IMR-90 (cell line): ENCODE measurements around the gene BRF1. TPM values are rescaled to one million over a fixed set of nuclear protein-coding genes. Genes with fewer than 3 reads are reported as not detected.

Source experiments
- ATAC-seq: fragments of 200-7000 bp; cut with Tn5 transposase; 2 replicates; pipeline ENCODE4 v1.9.1; 2020; ENCODE audit warnings: low read depth, mild to moderate bottlenecking, moderate library complexity
- BruUV-seq: library from RNA; stranded (reverse); fragments of 400-500 nt; replicated peaks from 2 replicates; lab custom pipeline; 2021; lab: Mats Ljungman, UMichigan
- CTCF ChIA-PET: fragments of 300-600 bp; formaldehyde crosslinking; extraction: SDS; loops from one replicate; lab custom pipeline; 2021; ENCODE audit warnings: antibody characterized with exemption; lab: Yijun Ruan, JAX
- POLR2A ChIA-PET: fragments of 300-600 bp; sonication (Branson Sonifier 250); formaldehyde crosslinking; loops from one replicate; lab custom pipeline; 2022; ENCODE audit warnings: antibody characterized with exemption; ENCODE audit not compliant: unreplicated experiment; lab: Charles Lee
- DNase-seq: peaks from one replicate; pipeline ENCODE4 v3.0.0; 2013
- H2AFZ ChIP-seq: replicated peaks from 2 replicates; pipeline ENCODE3; 2013; ENCODE audit warnings: low read length, mild to moderate bottlenecking; ENCODE audit not compliant: poor library complexity
- H2AK5ac ChIP-seq: 2 replicates; pipeline ENCODE4 v1.6.1; 2013; ENCODE audit warnings: low read depth, low read length, inconsistent platforms
- H2AK9ac ChIP-seq: replicated peaks from 2 replicates; pipeline ENCODE3; 2013; ENCODE audit warnings: mild to moderate bottlenecking, low read depth, low read length, moderate library complexity; ENCODE audit not compliant: poor library complexity
- H2BK120ac ChIP-seq: 2 replicates; pipeline ENCODE4 v1.6.1; 2013; ENCODE audit warnings: low read depth, low read length, inconsistent platforms
- H2BK15ac ChIP-seq: 3 replicates; pipeline ENCODE4 v1.6.1; 2013; ENCODE audit warnings: low read depth, low read length, inconsistent platforms
- H2BK20ac ChIP-seq: 2 replicates; pipeline ENCODE4 v1.6.1; 2013; ENCODE audit warnings: low read depth, mild to moderate bottlenecking, inconsistent platforms, low read length, moderate library complexity
- H2BK5ac ChIP-seq: 2 replicates; pipeline ENCODE4 v1.6.1; 2013; ENCODE audit warnings: mild to moderate bottlenecking, low read depth, low read length, inconsistent platforms; ENCODE audit not compliant: poor library complexity, severe bottlenecking
- H3K14ac ChIP-seq: replicated peaks from 2 replicates; pipeline ENCODE4 v1.6.1; 2013; ENCODE audit warnings: low read depth, low read length, inconsistent platforms
- H3K18ac ChIP-seq: 2 replicates; pipeline ENCODE4 v1.6.1; 2013; ENCODE audit warnings: low read depth, low read length, control low read depth
- H3K23ac ChIP-seq: 2 replicates; pipeline ENCODE4 v1.6.1; 2013; ENCODE audit warnings: low read depth, low read length, inconsistent platforms
- H3K27ac ChIP-seq: 2 replicates; pipeline ENCODE4 v1.5.1; 2013; ENCODE audit warnings: mild to moderate bottlenecking, control low read depth, low read length; ENCODE audit not compliant: insufficient read depth
- H3K27me3 ChIP-seq: 2 replicates; pipeline ENCODE4 v1.6.1; 2013; ENCODE audit warnings: low read length; ENCODE audit not compliant: control insufficient read depth, insufficient read depth
- H3K36me3 ChIP-seq: 2 replicates; pipeline ENCODE4 v1.6.1; 2013; ENCODE audit warnings: low read length, mixed read lengths; ENCODE audit not compliant: control insufficient read depth, insufficient read depth
- H3K4ac ChIP-seq: 2 replicates; pipeline ENCODE4 v1.6.1; 2013; ENCODE audit warnings: low read depth, low read length, inconsistent platforms
- H3K4me1 ChIP-seq: 2 replicates; pipeline ENCODE4 v1.6.1; 2013; ENCODE audit warnings: low read length, mixed read lengths; ENCODE audit not compliant: control insufficient read depth, insufficient read depth
- H3K4me2 ChIP-seq: 2 replicates; pipeline ENCODE4 v1.6.1; 2013; ENCODE audit warnings: low read depth, mild to moderate bottlenecking, control low read depth, low read length, moderate library complexity
- H3K4me3 ChIP-seq: 2 replicates; pipeline ENCODE4 v1.5.1; 2013; ENCODE audit warnings: low read depth, mild to moderate bottlenecking, control low read depth, low read length, moderate library complexity; ENCODE audit not compliant: insufficient read depth
- H3K56ac ChIP-seq: 2 replicates; pipeline ENCODE4 v1.6.1; 2013; ENCODE audit warnings: low read length, inconsistent platforms; ENCODE audit not compliant: insufficient read depth; ENCODE audit errors: extremely low read depth
- H3K79me1 ChIP-seq, 2 experiments: 2 replicates each; pipeline ENCODE4 v1.6.1; 2013; ENCODE audit warnings: low read length in 2 of 2, inconsistent platforms in 1 of 2, low read depth in 1 of 2
- H3K9ac ChIP-seq: 2 replicates; pipeline ENCODE4 v1.6.1; 2013; ENCODE audit warnings: low read depth, low read length, control low read depth
- H3K9me1 ChIP-seq: 2 replicates; pipeline ENCODE4 v1.6.1; 2013; ENCODE audit warnings: low read length, inconsistent platforms; ENCODE audit not compliant: insufficient read depth
- H3K9me3 ChIP-seq: 2 replicates; pipeline ENCODE4 v1.6.1; 2013; ENCODE audit warnings: low read length; ENCODE audit not compliant: control insufficient read depth, insufficient read depth
- H4K20me1 ChIP-seq: 2 replicates; pipeline ENCODE4 v1.6.1; 2013; ENCODE audit warnings: low read length, inconsistent platforms; ENCODE audit not compliant: insufficient read depth
- H4K5ac ChIP-seq: 2 replicates; pipeline ENCODE4 v1.6.1; 2013; ENCODE audit warnings: mild to moderate bottlenecking, low read depth, low read length, control low read depth
- H4K8ac ChIP-seq, 2 experiments: 2 replicates each; pipeline ENCODE4 v1.6.1; 2013; ENCODE audit warnings: low read depth in 2 of 2, low read length in 2 of 2, control low read depth in 1 of 2, inconsistent platforms in 1 of 2
- H4K91ac ChIP-seq: 2 replicates; pipeline ENCODE4 v1.6.1; 2013; ENCODE audit warnings: low read depth, low read length, inconsistent platforms; ENCODE audit not compliant: insufficient read depth
- BHLHE40 ChIP-seq: fragments of 150-350 bp; IDR thresholded peaks from 2 replicates; pipeline ENCODE4 v1.6.1; 2016; ENCODE audit warnings: mild to moderate bottlenecking, low read depth, low read length
- CEBPB ChIP-seq: IDR thresholded peaks from 2 replicates; pipeline ENCODE4 v1.6.1; 2012; ENCODE audit warnings: low read depth, low read length, improper control_type of control experiment
- CHD1 ChIP-seq: IDR thresholded peaks from 2 replicates; pipeline ENCODE4 v1.6.1; 2012; ENCODE audit warnings: low read depth, low read length, improper control_type of control experiment
- FOS ChIP-seq: fragments of 150-350 bp; IDR thresholded peaks from 2 replicates; pipeline ENCODE4 v1.6.1; 2016; ENCODE audit warnings: low read depth, low read length
- MAFK ChIP-seq: IDR thresholded peaks from 2 replicates; pipeline ENCODE4 v1.6.1; 2012; ENCODE audit warnings: low read depth, low read length, improper control_type of control experiment
- MAZ ChIP-seq: IDR thresholded peaks from 2 replicates; pipeline ENCODE4 v1.6.1; 2012; ENCODE audit warnings: low read depth, mild to moderate bottlenecking, low read length, improper control_type of control experiment, moderate library complexity, borderline replicate concordance
- MXI1 ChIP-seq: IDR thresholded peaks from 2 replicates; pipeline ENCODE4 v1.6.1; 2012; ENCODE audit warnings: low read depth, mild to moderate bottlenecking, low read length, moderate library complexity, borderline replicate concordance
- NFE2L2 ChIP-seq: fragments of 150-350 bp; IDR thresholded peaks from 2 replicates; pipeline ENCODE4 v1.6.1; 2016; ENCODE audit warnings: low read depth, mild to moderate bottlenecking, low read length
- POLR2A ChIP-seq: IDR thresholded peaks from 2 replicates; pipeline ENCODE4 v1.6.1; 2012; ENCODE audit warnings: mild to moderate bottlenecking, low read depth, low read length
- RAD21 ChIP-seq: IDR thresholded peaks from 2 replicates; pipeline ENCODE4 v1.6.1; 2012; ENCODE audit warnings: low read length, improper control_type of control experiment
- RCOR1 ChIP-seq: IDR thresholded peaks from 2 replicates; pipeline ENCODE4 v1.6.1; 2012; ENCODE audit warnings: mild to moderate bottlenecking, low read length, improper control_type of control experiment; ENCODE audit not compliant: insufficient replicate concordance
- RFX5 ChIP-seq: IDR thresholded peaks from 2 replicates; pipeline ENCODE4 v1.8.0; 2012; ENCODE audit warnings: low read depth, mild to moderate bottlenecking, low read length, moderate library complexity
- SMC3 ChIP-seq: fragments of 150-350 bp; IDR thresholded peaks from 2 replicates; pipeline ENCODE4 v1.6.1; 2016; ENCODE audit warnings: low read depth, mild to moderate bottlenecking, antibody characterized with exemption, low read length, moderate library complexity
- WGBS, 2 experiments: methylation state at CpG; one replicate each; pipeline versions ENCODE4 v1.1.5 to v1.1.7; 2013; ENCODE audit warnings: missing lambda C conversion rate in 2 of 2; ENCODE audit not compliant: insufficient read length in 1 of 2; ENCODE audit errors: extremely low coverage in 2 of 2; 5-methylcytosine and 5-hydroxymethylcytosine counted together
- dilution Hi-C: fragments of 300-500 bp; cut with HindIII; formaldehyde crosslinking; loops from one replicate; pipeline ENCODE4 v1.14.3; 2018; ENCODE audit warnings: low sequenced_read_pairs; ENCODE audit not compliant: unreplicated experiment
- in situ Hi-C: fragments of 300-500 bp; cut with MboI; formaldehyde crosslinking; loops from 3 replicates; pipeline ENCODE4 v1.14.3; 2019; ENCODE audit warnings: low sequenced_read_pairs, inconsistent platforms, mixed read lengths
- intact Hi-C: fragments of 100-400 bp; cut with micrococcal nuclease; formaldehyde crosslinking; loops from 2 replicates; pipeline ENCODE4 v1.10.0; 2022
- polyA plus RNA-seq, 3 experiments: library from polyadenylated mRNA; depleted of rRNA; stranded (reverse); fragments of >200 nt; gene quantifications; 2 replicates each; pipeline ENCODE4 v1.2.3, GENCODE V29; 2012; ENCODE audit warnings: low replicate concordance in 1 of 3
- total RNA-seq: library from RNA; depleted of rRNA; stranded (reverse); fragments of >200 nt; gene quantifications from 2 replicates; pipeline ENCODE4 v1.2.3, GENCODE V29; 2012
- TF ChIP-seq, protein P1 (sequence below): fragments of 150-350 bp; IDR thresholded peaks from 2 replicates; pipeline ENCODE4 v1.6.1; 2017; ENCODE audit warnings: mild to moderate bottlenecking, antibody characterized with exemption, low read length, low read depth
- TF ChIP-seq, protein P2 (sequence below): fragments of 150-350 bp; IDR thresholded peaks from 2 replicates; pipeline ENCODE4 v1.6.1; 2016; ENCODE audit warnings: low read depth, mild to moderate bottlenecking, low read length, moderate library complexity, borderline replicate concordance

Gene BRF1
- total and polyA plus RNA-seq, 2 of the 4 experiments (the other 2 are of a cell fraction): 12.4 to 16.7 TPM

DNA sequence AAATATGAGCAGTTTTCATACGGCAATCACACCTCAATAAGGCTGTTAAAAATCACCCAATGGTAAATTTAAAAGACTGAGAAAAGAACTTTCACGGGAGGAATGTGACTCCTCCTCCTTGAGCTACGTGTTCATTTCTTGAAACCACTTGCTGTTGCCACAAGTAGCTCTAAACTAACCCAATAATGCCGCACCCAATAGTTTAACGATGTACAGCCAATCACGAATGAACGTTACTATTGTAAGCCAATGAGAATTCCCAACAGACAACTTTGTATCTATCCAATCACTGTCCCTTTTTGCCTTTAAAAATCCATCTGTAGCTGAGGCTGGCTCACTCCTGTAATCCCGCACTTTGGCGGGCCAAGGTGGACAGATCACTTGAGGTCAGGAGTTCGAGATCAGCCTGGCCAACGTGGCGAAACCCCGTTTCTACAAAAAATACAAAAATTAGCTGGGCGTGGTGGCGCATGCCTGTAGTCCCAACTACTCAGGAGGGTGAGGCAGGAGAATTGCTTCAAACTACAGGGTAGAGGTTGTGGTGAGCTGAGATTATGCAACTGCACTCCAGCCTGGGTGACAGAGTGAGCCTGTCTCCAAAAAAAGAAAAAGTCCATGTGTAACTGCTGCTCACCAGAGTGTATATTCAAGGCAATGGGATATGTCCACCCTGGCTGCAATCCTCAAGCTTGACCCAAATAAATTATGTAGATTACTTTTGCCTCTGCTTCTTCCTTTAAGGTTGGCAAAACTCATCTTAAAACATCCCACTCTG, 76.8 kb downstream of the BRF1 start:
- ChIA-PET POLR2A (no interaction called here), CTCF (interaction anchor here (0.9 kb wide), 1 partner anchor 36 kb away, joined by 3 read pairs; no protein-coding TSS in a partner anchor)
- intact Hi-C loops: no loop called here
- no peak overlapping the region for H2AFZ ChIP-seq
- DNase-seq: no peak
- H2BK5ac ChIP-seq: no peak overlapping the region
- in situ Hi-C loops: no loop called here
- dilution Hi-C loops: no loop called here
- H3K36me3 ChIP-seq: peaks cover 38% of the 10 kb centered on the region
- H3K56ac ChIP-seq: no peak overlapping the region
- no peak overlapping the region for H2AK5ac ChIP-seq
- no peak overlapping the region for H3K18ac ChIP-seq
- no peak overlapping the region for H3K27ac ChIP-seq
- no peaks in the 10 kb centered on the region for H3K27me3 ChIP-seq
- no peak overlapping the region for H4K8ac ChIP-seq
- no peak overlapping the region for H2BK120ac ChIP-seq
- H3K79me1 ChIP-seq: peaks cover 3 to 13% of the 10 kb centered on the region in 2 experiments
- H4K20me1 ChIP-seq: no peaks in the 10 kb centered on the region; the same call in 1 of the 2 replicates
- no peak overlapping the region for H2BK15ac ChIP-seq
- no peak overlapping the region for H3K4me3 ChIP-seq
- ATAC-seq: no peak
- no peak overlapping the region for H3K23ac ChIP-seq
- no peak overlapping the region for H4K5ac ChIP-seq
- no peak overlapping the region for H4K91ac ChIP-seq
- 94% methylated on average over 11 of the region's 15 CpGs; no CpG with 5 or more reads in 1 of the 2 experiments for WGBS, 2 experiments
- H3K9ac ChIP-seq: no peak overlapping the region
- peaks cover 3% of the 10 kb centered on the region; the same call in 1 of the 2 replicates for H3K9me1 ChIP-seq
- no peak overlapping the region for H2BK20ac ChIP-seq
- no peak overlapping the region for H3K4me2 ChIP-seq
- no peak overlapping the region for H2AK9ac ChIP-seq
- BruUV-seq: no TSS peak
- no peak overlapping the region for H3K14ac ChIP-seq
- peaks cover 2% of the 10 kb centered on the region; the same call in 1 of the 2 replicates for H3K4me1 ChIP-seq
- no peak overlapping the region for H3K4ac ChIP-seq
- H3K9me3 ChIP-seq: no peaks in the 10 kb centered on the region
- TF ChIP-seq RCOR1 (no peak), RFX5 (no peak), MXI1 (no peak), RAD21 (no peak), SMC3 (no peak), MAZ (no peak), NFE2L2 (no peak), CEBPB (no peak), FOS (no peak), CHD1 (no peak), POLR2A (no peak), MAFK (no peak), BHLHE40 (no peak)
- TF ChIP-seq, protein P1, sequence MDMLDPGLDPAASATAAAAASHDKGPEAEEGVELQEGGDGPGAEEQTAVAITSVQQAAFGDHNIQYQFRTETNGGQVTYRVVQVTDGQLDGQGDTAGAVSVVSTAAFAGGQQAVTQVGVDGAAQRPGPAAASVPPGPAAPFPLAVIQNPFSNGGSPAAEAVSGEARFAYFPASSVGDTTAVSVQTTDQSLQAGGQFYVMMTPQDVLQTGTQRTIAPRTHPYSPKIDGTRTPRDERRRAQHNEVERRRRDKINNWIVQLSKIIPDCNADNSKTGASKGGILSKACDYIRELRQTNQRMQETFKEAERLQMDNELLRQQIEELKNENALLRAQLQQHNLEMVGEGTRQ: no peak
- TF ChIP-seq, protein P2, sequence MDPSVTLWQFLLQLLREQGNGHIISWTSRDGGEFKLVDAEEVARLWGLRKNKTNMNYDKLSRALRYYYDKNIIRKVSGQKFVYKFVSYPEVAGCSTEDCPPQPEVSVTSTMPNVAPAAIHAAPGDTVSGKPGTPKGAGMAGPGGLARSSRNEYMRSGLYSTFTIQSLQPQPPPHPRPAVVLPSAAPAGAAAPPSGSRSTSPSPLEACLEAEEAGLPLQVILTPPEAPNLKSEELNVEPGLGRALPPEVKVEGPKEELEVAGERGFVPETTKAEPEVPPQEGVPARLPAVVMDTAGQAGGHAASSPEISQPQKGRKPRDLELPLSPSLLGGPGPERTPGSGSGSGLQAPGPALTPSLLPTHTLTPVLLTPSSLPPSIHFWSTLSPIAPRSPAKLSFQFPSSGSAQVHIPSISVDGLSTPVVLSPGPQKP: no peak
